Activated gamma-delta T cell (primary cell): Measurements from ENCODE around the gene TMEM131.

Experiments
- DNase-seq: peaks from one replicate; lab custom pipeline; 2025; lab: John Stamatoyannopoulos, UW

The TMEM131 gene

GRCh38 chr2:97806738-97807618 is 188.8 kb downstream of the TMEM131 start:
- peak; percentile 26 for DNase-seq

- no peak for DNase-seq
Measured at GRCh38 chr2:97805776-97806175, 190.0 kb downstream of the TMEM131 start.

- DNase-seq = no peak
Measured at GRCh38 chr2:97801028-97801427, 194.7 kb downstream of the TMEM131 start.

- DNase-seq = no peak
Measured at GRCh38 chr2:97798416-97798815, 197.3 kb downstream of the TMEM131 start.

GRCh38 chr2:97797355-97797754 is 198.4 kb downstream of the TMEM131 start:
- DNase-seq = no peak

- no peak for DNase-seq
Measured at GRCh38 chr2:97796465-97797126, 199.2 kb downstream of the TMEM131 start.

GRCh38 chr2:97792416-97792815 is 203.3 kb downstream of the TMEM131 start:
- DNase-seq = no peak

GRCh38 chr2:97788986-97789644 is 206.6 kb downstream of the TMEM131 start:
- no peak for DNase-seq

- no peak for DNase-seq
Measured at GRCh38 chr2:97785818-97786217, 209.9 kb downstream of the TMEM131 start.

- DNase-seq = no peak
Measured at GRCh38 chr2:97784953-97785352, 210.8 kb downstream of the TMEM131 start.

GRCh38 chr2:97781981-97782380 is 213.8 kb downstream of the TMEM131 start:
- no peak for DNase-seq

GRCh38 chr2:97779141-97779540 is 216.6 kb downstream of the TMEM131 start:
- DNase-seq = no peak

- DNase-seq = no peak
Measured at GRCh38 chr2:97775074-97775473, 220.7 kb downstream of the TMEM131 start.

- no peak for DNase-seq
Measured at GRCh38 chr2:97774425-97774824, 221.3 kb downstream of the TMEM131 start.

GRCh38 chr2:97770445-97770844 is 225.3 kb downstream of the TMEM131 start:
- no peak for DNase-seq

GRCh38 chr2:97769711-97770110 is 226.0 kb downstream of the TMEM131 start:
- DNase-seq = no peak

- no peak for DNase-seq
Measured at GRCh38 chr2:97769308-97769707, 226.4 kb downstream of the TMEM131 start.

- DNase-seq = no peak
Measured at GRCh38 chr2:97766567-97766966, 229.2 kb downstream of the TMEM131 start.

GRCh38 chr2:97765933-97766332 is 229.8 kb downstream of the TMEM131 start:
- DNase-seq = no peak

- DNase-seq = no peak
Measured at GRCh38 chr2:97764559-97765263, 231.0 kb downstream of the TMEM131 start.

- no peak for DNase-seq
Measured at GRCh38 chr2:97763176-97763845, 232.4 kb downstream of the TMEM131 start.

- DNase-seq = peak; percentile 49
Measured at GRCh38 chr2:97761192-97761591, 234.6 kb downstream of the TMEM131 start.
